PFSK-1 (cell line): ENCODE data around the gene PIK3R4.

ENCODE experiments used
- FOXP2 ChIP-seq: optimal IDR thresholded peaks from 2 replicates; pipeline ENCODE3; 2011; ENCODE audit warnings: borderline replicate concordance, control low read depth, inconsistent platforms; ENCODE audit not compliant: insufficient read depth; ENCODE audit errors: extremely low read length, extremely low read depth
- POLR2AphosphoS5 ChIP-seq: IDR thresholded peaks from 2 replicates; pipeline ENCODE4 v1.6.1; 2012; ENCODE audit warnings: low read depth, mild to moderate bottlenecking, control low read depth, low read length, moderate library complexity
- REST ChIP-seq, 2 experiments: IDR thresholded peaks; 2 replicates each; pipeline versions ENCODE4 v1.6.1 to v1.8.0; 2011 to 2012; ENCODE audit warnings: low read depth in 2 of 2, low read length in 2 of 2, control low read depth in 1 of 2, inconsistent platforms in 1 of 2, mild to moderate bottlenecking in 1 of 2, moderate library complexity in 1 of 2; ENCODE audit not compliant: insufficient read depth in 1 of 2
- SIN3A ChIP-seq: IDR thresholded peaks from 2 replicates; pipeline ENCODE4 v1.6.1; 2012; ENCODE audit warnings: mild to moderate bottlenecking, low read length, moderate library complexity, borderline replicate concordance; ENCODE audit not compliant: insufficient read depth
- TAF1 ChIP-seq: IDR thresholded peaks from 2 replicates; pipeline ENCODE4 v1.6.1; 2012; ENCODE audit warnings: low read length, control low read depth, borderline replicate concordance; ENCODE audit not compliant: insufficient read depth

PIK3R4 gene

GRCh38 chr3:130743354-130743753, 3.3 kb downstream of the PIK3R4 start:
- TF ChIP-seq POLR2AphosphoS5 (no peak), FOXP2 (no peak), SIN3A (no peak), TAF1 (no peak), REST (IDR thresholded peaks at IDR 0.05; ENCODE audit: insufficient read depth in 1 of 2, low read depth in 2 of 2, low read length in 2 of 2) (no peak)

GRCh38 chr3:130741946-130742610, 4.6 kb downstream of the PIK3R4 start:
- TF ChIP-seq FOXP2 (no peak), REST (IDR thresholded peaks at IDR 0.05; ENCODE audit: insufficient read depth in 1 of 2, low read depth in 2 of 2, low read length in 2 of 2) (no peak), POLR2AphosphoS5 (no peak), SIN3A (no peak), TAF1 (no peak)

GRCh38 chr3:130739848-130740247, 6.8 kb downstream of the PIK3R4 start:
- TF ChIP-seq POLR2AphosphoS5: no peak
- no peak for TF ChIP-seq REST (IDR thresholded peaks at IDR 0.05; ENCODE audit: insufficient read depth in 1 of 2, low read depth in 2 of 2, low read length in 2 of 2)
- no peak for TF ChIP-seq SIN3A
- no peak for TF ChIP-seq TAF1
- no peak for TF ChIP-seq FOXP2

GRCh38 chr3:130738241-130738640, 8.4 kb downstream of the PIK3R4 start:
- no peak for TF ChIP-seq SIN3A

GRCh38 chr3:130737622-130738021, 9.0 kb downstream of the PIK3R4 start:
- no peak for TF ChIP-seq TAF1
- no peak for TF ChIP-seq FOXP2
- TF ChIP-seq SIN3A: no peak
- TF ChIP-seq POLR2AphosphoS5: no peak
- TF ChIP-seq REST (IDR thresholded peaks at IDR 0.05; ENCODE audit: insufficient read depth in 1 of 2, low read depth in 2 of 2, low read length in 2 of 2): no peak
